ENCODE data around the gene COX10.
A peak's percentile ranks its signal among the peaks of the same experiment; 100 is the strongest.

COX10 gene

DNA sequence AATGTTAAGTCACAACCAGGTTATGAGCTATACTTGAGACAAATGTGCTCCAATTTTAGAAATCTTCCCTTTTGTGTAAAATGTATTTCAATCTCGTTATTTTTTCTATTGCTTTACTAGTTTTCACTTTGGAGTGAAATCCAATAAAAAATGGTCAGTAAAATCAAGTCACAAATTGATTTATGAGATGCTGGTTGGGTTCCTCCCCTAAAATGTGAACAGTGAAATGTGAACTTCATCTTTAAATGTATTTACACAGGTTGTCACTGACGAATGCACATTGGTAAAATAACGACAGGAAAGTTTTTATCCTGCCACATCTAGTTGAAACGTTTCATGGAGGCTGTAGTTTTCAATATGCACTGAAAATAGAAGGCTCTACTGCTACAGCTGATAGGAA lies 55.5 kb downstream of the COX10 start:
- in situ Hi-C loops (cut with HindIII; ENCODE audit: low pct_ligation_motif_present, low sequenced_read_pairs) = no loop called here
- Histone ChIP-seq H3K27me3 (replicated peaks) (no peaks in the 10 kb centered on the region), H3K4me3 (ENCODE audit: low read depth, low read length) (no peak overlapping the region), H3K27ac (no peak overlapping the region), H3K36me3 (replicated peaks) (no peaks in the 10 kb centered on the region)
- no peak for DNase-seq
- TF ChIP-seq, protein P1, sequence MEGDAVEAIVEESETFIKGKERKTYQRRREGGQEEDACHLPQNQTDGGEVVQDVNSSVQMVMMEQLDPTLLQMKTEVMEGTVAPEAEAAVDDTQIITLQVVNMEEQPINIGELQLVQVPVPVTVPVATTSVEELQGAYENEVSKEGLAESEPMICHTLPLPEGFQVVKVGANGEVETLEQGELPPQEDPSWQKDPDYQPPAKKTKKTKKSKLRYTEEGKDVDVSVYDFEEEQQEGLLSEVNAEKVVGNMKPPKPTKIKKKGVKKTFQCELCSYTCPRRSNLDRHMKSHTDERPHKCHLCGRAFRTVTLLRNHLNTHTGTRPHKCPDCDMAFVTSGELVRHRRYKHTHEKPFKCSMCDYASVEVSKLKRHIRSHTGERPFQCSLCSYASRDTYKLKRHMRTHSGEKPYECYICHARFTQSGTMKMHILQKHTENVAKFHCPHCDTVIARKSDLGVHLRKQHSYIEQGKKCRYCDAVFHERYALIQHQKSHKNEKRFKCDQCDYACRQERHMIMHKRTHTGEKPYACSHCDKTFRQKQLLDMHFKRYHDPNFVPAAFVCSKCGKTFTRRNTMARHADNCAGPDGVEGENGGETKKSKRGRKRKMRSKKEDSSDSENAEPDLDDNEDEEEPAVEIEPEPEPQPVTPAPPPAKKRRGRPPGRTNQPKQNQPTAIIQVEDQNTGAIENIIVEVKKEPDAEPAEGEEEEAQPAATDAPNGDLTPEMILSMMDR (IDR thresholded peaks at IDR 0.05; ENCODE audit: low read depth, low read length, missing control alignments) = no peak

DNA sequence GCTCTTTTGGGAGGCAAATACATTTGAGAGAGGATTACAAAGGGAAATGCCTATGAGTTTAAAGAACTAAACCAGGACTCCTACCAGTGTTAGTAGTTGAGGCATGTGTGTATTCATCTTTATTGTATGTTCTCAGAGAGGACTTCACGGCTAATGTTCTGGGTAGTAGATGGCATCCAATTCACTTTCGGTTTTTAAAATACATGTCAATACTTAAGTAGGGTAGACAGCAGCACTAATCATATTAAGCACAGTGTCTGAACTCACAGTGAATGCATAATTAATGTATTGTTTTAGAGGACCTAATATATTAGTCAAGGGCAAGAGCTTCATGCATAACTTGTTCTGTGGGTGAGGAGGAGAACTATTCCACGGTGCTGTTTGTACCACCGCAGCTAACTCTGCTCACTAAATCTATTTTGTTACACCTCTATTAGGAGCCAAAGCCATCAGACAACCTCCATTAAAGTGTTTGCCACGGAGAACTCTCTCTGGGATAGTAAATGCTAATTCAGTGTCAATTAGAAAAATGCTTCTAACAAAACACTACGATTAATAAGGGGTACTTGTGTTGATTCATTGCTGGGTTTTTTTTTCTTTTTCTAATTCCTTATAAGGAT lies 56.3 kb downstream of the COX10 start:
- TF ChIP-seq, protein P1 (IDR thresholded peaks at IDR 0.05; ENCODE audit: low read depth, low read length, missing control alignments) = no peak
- Histone ChIP-seq H3K4me3 (ENCODE audit: low read depth, low read length) (peak overlapping the region; percentile 18), H3K27me3 (replicated peaks) (no peaks in the 10 kb centered on the region), H3K27ac (no peak overlapping the region), H3K36me3 (replicated peaks) (no peaks in the 10 kb centered on the region)
- no peak for DNase-seq
- in situ Hi-C loops (cut with HindIII; ENCODE audit: low pct_ligation_motif_present, low sequenced_read_pairs) = no loop called here

DNA sequence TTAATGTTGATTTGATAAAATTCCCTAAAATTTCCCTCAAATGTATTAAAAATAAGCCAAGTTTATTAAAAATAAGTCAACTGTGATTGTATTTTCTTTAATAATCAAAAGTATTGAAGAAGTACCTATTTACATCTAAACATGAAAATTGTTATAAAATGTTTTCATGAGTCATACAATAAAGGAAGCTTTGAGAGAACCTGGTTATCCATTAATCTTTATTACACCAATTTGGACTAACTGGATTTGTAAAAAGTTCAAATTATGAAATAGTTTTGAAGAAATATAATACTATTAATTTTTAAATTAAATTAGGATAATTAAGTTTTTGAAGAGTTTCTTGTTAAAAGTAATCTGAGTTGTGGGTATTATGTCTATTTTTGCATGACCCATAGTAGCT lies 63.8 kb downstream of the COX10 start:
- no peak for DNase-seq
- H3K36me3 ChIP-seq (replicated peaks) = no peaks in the 10 kb centered on the region
- TF ChIP-seq, protein P1 (IDR thresholded peaks at IDR 0.05; ENCODE audit: low read depth, low read length, missing control alignments) = no peak

DNA sequence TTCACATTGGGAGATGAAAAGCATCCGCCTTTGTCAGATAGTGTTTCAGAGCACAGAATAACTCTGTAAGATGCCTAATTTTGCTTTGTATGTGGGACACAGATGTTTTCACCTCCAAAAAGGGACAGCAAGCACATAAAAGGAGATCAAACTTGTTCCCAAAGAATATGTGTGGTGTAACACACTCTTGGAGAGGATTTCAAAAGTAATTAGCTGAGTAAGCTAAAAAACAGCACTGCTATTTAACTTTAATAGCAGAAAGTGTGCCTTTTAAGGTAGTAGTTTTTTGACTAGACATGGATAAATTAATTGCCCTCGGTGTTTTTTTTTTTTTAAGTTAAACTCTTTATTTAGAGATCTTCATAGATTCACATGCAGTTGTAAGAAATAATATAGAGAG lies 65.2 kb downstream of the COX10 start:
- in situ Hi-C loops (cut with HindIII; ENCODE audit: low pct_ligation_motif_present, low sequenced_read_pairs) = no loop called here
- Histone ChIP-seq H3K4me3 (ENCODE audit: low read depth, low read length) (no peak overlapping the region), H3K27ac (no peak overlapping the region), H3K36me3 (replicated peaks) (no peaks in the 10 kb centered on the region), H3K27me3 (replicated peaks) (no peaks in the 10 kb centered on the region)
- TF ChIP-seq, protein P1 (IDR thresholded peaks at IDR 0.05; ENCODE audit: low read depth, low read length, missing control alignments) = no peak
- no peak for DNase-seq

More for the DNA sequence above, 63.8 kb downstream of the COX10 start:
- no peak overlapping the region for H3K4me3 ChIP-seq (ENCODE audit: low read depth, low read length)
- H3K27ac ChIP-seq = no peak overlapping the region
- in situ Hi-C loops (cut with HindIII; ENCODE audit: low pct_ligation_motif_present, low sequenced_read_pairs) = no loop called here
- H3K27me3 ChIP-seq (replicated peaks) = no peaks in the 10 kb centered on the region

DNA sequence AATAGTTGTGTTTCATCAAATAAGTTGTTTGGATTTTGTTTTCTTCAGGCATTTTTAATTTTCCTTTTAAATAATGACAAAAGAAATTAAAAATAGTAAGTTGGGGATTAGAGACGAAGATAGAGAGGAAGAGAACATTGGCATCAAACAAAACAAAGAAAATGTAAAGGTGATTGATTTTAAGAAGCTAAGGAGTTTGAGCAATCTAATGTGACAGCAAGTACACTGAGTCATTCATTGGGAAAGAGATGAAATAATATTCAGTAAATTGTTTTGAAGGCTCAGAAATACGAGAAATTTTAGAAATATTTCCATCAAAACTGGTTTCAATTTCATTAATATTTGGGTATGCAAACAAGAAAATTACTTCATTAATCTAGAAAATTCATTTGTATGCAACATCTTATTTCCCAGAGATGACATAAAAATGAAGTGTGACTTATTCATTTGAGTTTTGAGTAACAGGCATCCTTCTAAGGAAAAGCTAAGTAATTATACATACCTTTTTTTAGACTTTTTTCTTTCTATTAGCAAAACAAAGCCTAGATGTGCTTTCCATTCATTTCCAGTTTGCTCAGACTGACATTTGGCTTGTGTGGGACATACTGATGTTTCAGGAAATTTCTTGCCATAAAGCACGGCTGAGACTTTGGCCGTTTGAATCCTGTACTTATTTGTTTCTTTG lies 66.7 kb downstream of the COX10 start:
- no peaks in the 10 kb centered on the region for H3K27me3 ChIP-seq (replicated peaks)
- no peaks in the 10 kb centered on the region for H3K36me3 ChIP-seq (replicated peaks)
- H3K4me3 ChIP-seq (ENCODE audit: low read depth, low read length) = no peak overlapping the region
- no peak for DNase-seq
- in situ Hi-C loops (cut with HindIII; ENCODE audit: low pct_ligation_motif_present, low sequenced_read_pairs) = no loop called here
- TF ChIP-seq, protein P1 (IDR thresholded peaks at IDR 0.05; ENCODE audit: low read depth, low read length, missing control alignments) = no peak
- H3K27ac ChIP-seq = no peak overlapping the region
